ENCODE measurements around the gene GRM4. TPM values are rescaled to one million over a fixed set of nuclear protein-coding genes. Genes with fewer than 3 reads are reported as not detected.

Gene GRM4
- total RNA-seq, 6 donors from 2014 or later: 0.24 TPM; not detected in 5

- no peaks in the 10 kb centered on the region for H3K36me3 ChIP-seq
- no peak for DNase-seq
- ATAC-seq (ENCODE audit: low FRiP score in 2 of 2): no peak
- no peak overlapping the region for H3K27ac ChIP-seq
- no peak for TF ChIP-seq EP300 (IDR thresholded peaks at IDR 0.05)
- TF ChIP-seq POLR2AphosphoS5 (IDR thresholded peaks at IDR 0.05): no peak
- no peak for TF ChIP-seq CTCF (IDR thresholded peaks at IDR 0.05)
- no peak for TF ChIP-seq POLR2A (IDR thresholded peaks at IDR 0.05)
- peaks cover 0 to 13% (median 5%) of the 10 kb centered on the region in 4 donors for H3K27me3 ChIP-seq
- H3K4me1 ChIP-seq: peaks cover 6 to 10% (median 7%) of the 10 kb centered on the region in 4 donors
- no peak overlapping the region for H3K4me3 ChIP-seq
- peaks cover 11 to 20% (median 15%) of the 10 kb centered on the region in 4 donors for H3K9me3 ChIP-seq
- whole genome bisulfite sequencing, 2 donors: 64 to 74% methylated on average over 10 of the region's 10 CpGs
Measured at GRCh38 chr6:34157236-34157830, 11.4 kb upstream of the GRM4 start.

DNA sequence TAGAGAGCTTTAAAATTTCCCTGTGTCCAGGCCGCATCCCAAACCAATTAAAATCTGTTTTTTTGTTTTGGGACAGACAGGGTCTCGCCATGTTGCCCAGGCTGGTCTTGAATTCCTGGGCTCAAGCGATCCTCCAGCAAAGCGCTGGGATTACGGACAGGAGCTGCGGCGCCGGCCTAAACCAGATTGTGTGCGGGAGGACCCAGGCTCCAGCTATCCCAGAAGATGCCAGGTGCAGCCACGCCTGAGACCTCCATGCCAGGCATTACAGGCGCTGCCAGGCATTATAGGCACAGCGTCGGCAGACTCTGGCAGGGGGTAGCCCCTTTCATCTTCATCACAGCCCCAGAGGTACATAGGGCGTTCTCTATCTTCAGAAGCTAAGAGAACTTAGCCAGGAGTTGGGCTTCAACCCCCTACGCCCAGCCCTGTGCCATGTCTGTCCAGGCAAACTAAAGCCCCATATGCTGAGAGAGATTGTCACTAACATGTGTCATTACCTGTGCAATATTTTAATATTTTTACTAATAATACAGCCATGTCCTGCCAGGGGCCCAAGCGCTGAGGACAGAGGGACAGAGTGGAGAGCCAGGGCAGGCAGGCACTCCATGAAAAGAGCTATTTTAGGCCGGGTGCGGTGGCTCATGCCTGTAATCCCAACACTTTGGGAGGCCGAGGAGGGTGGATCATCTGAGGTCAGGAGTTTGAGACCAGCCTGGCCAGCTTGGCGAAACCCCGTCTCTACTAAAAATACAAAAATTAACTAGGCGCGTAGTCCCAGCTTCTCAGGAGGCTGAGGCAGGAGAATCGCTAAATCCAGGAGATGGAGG, 9.8 kb upstream of the GRM4 start:
- ATAC-seq (ENCODE audit: low FRiP score in 2 of 2) (no peak), DNase-seq (no peak)
- WGBS, 2 donors: 84 to 86% methylated on average over 13 to 24 of the region's 24 CpGs
- H3K9me3 ChIP-seq: peaks cover 11 to 20% (median 15%) of the 10 kb centered on the region in 4 donors
- H3K36me3 ChIP-seq: no peaks in the 10 kb centered on the region
- no peak for TF ChIP-seq POLR2AphosphoS5 (IDR thresholded peaks at IDR 0.05)
- TF ChIP-seq CTCF (IDR thresholded peaks at IDR 0.05): no peak
- TF ChIP-seq EP300 (IDR thresholded peaks at IDR 0.05): no peak
- TF ChIP-seq POLR2A (IDR thresholded peaks at IDR 0.05): no peak
- no peak overlapping the region for H3K4me3 ChIP-seq
- peaks cover 6 to 10% (median 7%) of the 10 kb centered on the region in 4 donors for H3K4me1 ChIP-seq
- H3K27me3 ChIP-seq: peaks cover 0 to 21% (median 8%) of the 10 kb centered on the region in 4 donors
- no peak overlapping the region for H3K27ac ChIP-seq

DNA sequence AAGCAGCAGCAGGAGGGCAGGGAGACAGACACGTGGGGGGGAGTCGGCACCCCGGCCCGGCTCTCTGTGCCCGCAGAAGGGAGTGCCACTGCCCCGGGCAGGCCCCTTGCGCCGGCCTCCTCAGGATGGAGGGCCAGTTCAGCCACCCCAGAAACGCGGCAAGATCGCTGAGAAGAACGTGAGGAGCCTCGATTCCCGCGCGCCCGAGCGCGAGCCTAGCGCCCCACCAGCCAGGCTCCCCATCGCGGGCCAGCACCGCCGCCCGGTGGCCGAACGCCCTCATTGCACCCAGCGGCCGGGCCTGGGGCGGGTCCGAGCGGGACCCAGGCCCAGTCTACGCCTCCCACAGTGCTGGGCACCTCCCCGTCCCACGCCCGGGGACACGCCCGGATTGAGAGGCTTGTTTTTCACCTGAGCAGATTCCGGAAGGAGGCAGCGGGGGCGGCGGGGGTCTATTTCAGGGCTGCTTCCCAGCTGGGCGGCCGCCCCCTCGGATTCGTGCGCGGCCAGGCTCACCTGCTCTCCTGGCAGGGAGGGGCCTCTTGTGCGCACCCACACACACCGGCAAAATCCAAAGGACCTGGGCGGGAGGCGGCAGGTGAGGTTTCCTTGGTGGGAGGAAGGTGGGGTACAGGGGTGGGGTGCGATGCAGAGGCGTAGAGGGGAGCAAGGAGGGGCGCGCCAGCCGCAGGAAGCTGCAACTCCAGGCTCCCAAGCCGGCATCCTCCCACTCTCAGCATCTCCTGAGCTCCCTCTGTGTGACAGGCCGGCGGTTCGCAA, 9.0 kb upstream of the GRM4 start:
- TF ChIP-seq EP300 (IDR thresholded peaks at IDR 0.05): no peak
- TF ChIP-seq CTCF (IDR thresholded peaks at IDR 0.05): peak; percentile 91 to 98 (median 95)
- peaks cover 0 to 26% (median 12%) of the 10 kb centered on the region in 4 donors for H3K27me3 ChIP-seq
- H3K4me1 ChIP-seq: peaks cover 6 to 10% (median 7%) of the 10 kb centered on the region in 4 donors
- H3K36me3 ChIP-seq: no peaks in the 10 kb centered on the region
- H3K27ac ChIP-seq: no peak overlapping the region
- peaks cover 6 to 13% (median 10%) of the 10 kb centered on the region in 4 donors for H3K9me3 ChIP-seq
- H3K4me3 ChIP-seq: peak overlapping the region in 2 of 4 donors; percentile 25 to 32
- WGBS, 2 donors: 8 to 28% methylated on average over 18 to 52 of the region's 61 CpGs
- ATAC-seq (ENCODE audit: low FRiP score in 2 of 2): peak in 1 of 2 donors; percentile 90
- peak; percentile 31 to 95 for DNase-seq

DNA sequence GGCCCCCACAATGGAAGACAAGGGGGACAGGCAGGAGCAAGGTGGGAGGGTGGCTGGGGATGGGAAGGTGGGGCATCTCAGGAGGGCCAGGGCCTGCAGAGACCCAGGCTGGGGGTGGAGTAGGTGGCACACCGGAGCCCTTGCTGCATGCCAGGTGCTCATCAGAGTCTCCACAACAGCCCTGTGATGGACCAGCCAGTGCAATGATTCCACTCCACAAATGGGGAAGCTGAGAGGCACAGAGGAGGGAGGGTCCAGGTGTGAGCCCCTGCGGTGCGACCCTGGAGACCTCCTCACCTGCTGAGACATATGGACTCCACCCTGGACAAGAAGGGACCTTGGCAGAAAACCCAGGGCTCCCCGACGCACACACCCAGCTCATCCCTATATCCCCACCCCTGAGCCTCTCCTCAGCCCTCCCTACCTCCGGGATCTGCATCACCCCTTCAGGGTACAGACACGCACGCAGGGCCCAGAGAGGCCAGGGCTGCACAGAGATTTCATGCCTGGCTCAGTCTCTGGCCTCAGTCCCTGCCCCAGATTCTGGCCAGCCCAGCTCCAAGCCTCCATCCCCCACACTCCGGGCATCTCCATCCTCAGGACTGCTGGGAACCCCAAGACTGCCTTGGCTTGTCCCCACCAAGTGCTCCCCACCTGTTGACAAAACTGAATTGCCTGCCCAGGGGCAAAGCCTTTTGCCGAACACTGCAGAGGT, 7.1 kb upstream of the GRM4 start:
- no peak for DNase-seq
- Histone ChIP-seq H3K9me3 (no peaks in the 10 kb centered on the region), H3K4me1 (peaks cover 6 to 10% (median 7%) of the 10 kb centered on the region in 4 donors), H3K27ac (no peak overlapping the region), H3K36me3 (no peaks in the 10 kb centered on the region), H3K27me3 (peaks cover 0 to 26% (median 12%) of the 10 kb centered on the region in 4 donors), H3K4me3 (no peak overlapping the region)
- TF ChIP-seq POLR2AphosphoS5 (IDR thresholded peaks at IDR 0.05) (no peak), EP300 (IDR thresholded peaks at IDR 0.05) (no peak), POLR2A (IDR thresholded peaks at IDR 0.05) (no peak), CTCF (IDR thresholded peaks at IDR 0.05) (no peak)
- 78 to 90% methylated on average over 8 to 10 of the region's 10 CpGs for WGBS, 2 donors
- ATAC-seq (ENCODE audit: low FRiP score in 2 of 2): no peak

Data from upper lobe of left lung (tissue), 6 donors.